ENCODE measurements around the gene WNT3A.

GRCh38 chr1:228081144-228081543 is 74.3 kb downstream of the WNT3A start:
- TF ChIP-seq CTCF (conservative IDR thresholded peaks at IDR 0.05; ENCODE audit: low read length) (no peak), EZH2phosphoT487 (IDR thresholded peaks at IDR 0.05; ENCODE audit: borderline replicate concordance) (no peak)

Measured in Loucy (cell line).